ENCODE data around the gene MSH5. TPM values are rescaled to one million over a fixed set of nuclear protein-coding genes. Genes with fewer than 3 reads are reported as not detected.

Gene MSH5
- polyA plus RNA-seq, 1 donor from 2014 or later: 7.8 TPM

- H3K9ac ChIP-seq (ENCODE audit: low read length): no peak overlapping the region
- H3K79me2 ChIP-seq (replicated peaks; ENCODE audit: insufficient read depth, low read length): no peaks in the 10 kb centered on the region
- no peaks in the 10 kb centered on the region for H3K9me2 ChIP-seq (ENCODE audit: insufficient read depth, low read length)
- H3K4me2 ChIP-seq (ENCODE audit: low read length): no peak overlapping the region
- no peaks in the 10 kb centered on the region for H4K20me1 ChIP-seq (ENCODE audit: insufficient read depth)
- no peaks in the 10 kb centered on the region for H3K27me3 ChIP-seq (ENCODE audit: insufficient read depth, low read depth, low read length)
- H3K27ac ChIP-seq (ENCODE audit: low read length): no peak overlapping the region
- no peak overlapping the region for H2AFZ ChIP-seq (ENCODE audit: low read depth, low read length)
- TF ChIP-seq EZH2 (IDR thresholded peaks at IDR 0.05; ENCODE audit: borderline replicate concordance, insufficient read depth, low read length, poor library complexity, severe bottlenecking) (no peak), CTCF (IDR thresholded peaks at IDR 0.05; ENCODE audit: poor library complexity, severe bottlenecking) (no peak), SMC3 (conservative IDR thresholded peaks at IDR 0.05; ENCODE audit: poor library complexity) (no peak), POLR2AphosphoS5 (IDR thresholded peaks at IDR 0.05) (no peak), MXI1 (conservative IDR thresholded peaks at IDR 0.05; ENCODE audit: poor library complexity, severe bottlenecking) (no peak), TAF1 (IDR thresholded peaks at IDR 0.05; ENCODE audit: low read depth) (no peak), EP300 (conservative IDR thresholded peaks at IDR 0.05; ENCODE audit: poor library complexity, severe bottlenecking) (no peak), REST (IDR thresholded peaks at IDR 0.05; ENCODE audit: borderline replicate concordance) (no peak)
- no peaks in the 10 kb centered on the region for H3K36me3 ChIP-seq (ENCODE audit: insufficient read depth, low read length)
- no peaks in the 10 kb centered on the region for H3K9me3 ChIP-seq (ENCODE audit: low read length)
- no peaks in the 10 kb centered on the region for H3F3A ChIP-seq (ENCODE audit: insufficient read depth, low read length, poor library complexity, severe bottlenecking)
- no peak overlapping the region for H3K4me3 ChIP-seq (ENCODE audit: low read length)
These were observed 24.4 kb downstream of the MSH5 start for GRCh38 chr6:31764198-31764597.

DNA sequence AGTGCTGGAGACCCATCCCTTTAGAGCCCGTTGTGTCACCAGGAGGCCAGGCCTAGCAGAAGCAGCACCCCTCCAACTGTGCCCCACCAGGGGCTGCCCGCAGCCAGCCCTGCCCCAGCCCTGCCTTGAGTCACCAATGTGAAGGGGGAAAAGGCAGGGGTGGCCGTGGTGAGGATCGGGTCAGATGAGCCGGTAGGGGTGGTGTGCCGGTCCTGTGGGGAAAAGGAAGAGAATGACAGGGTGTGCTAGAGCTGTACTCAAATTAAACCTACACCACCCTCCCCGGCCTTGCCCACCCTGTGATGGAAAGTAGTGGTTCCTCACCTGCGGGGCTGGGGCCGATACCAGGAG is 25.7 kb downstream of the MSH5 start:
- TF ChIP-seq TAF1 (IDR thresholded peaks at IDR 0.05; ENCODE audit: low read depth) (no peak), CTCF (IDR thresholded peaks at IDR 0.05; ENCODE audit: poor library complexity, severe bottlenecking) (no peak), MXI1 (conservative IDR thresholded peaks at IDR 0.05; ENCODE audit: poor library complexity, severe bottlenecking) (no peak), POLR2AphosphoS5 (IDR thresholded peaks at IDR 0.05) (no peak)
- no peaks in the 10 kb centered on the region for H3K27me3 ChIP-seq (ENCODE audit: insufficient read depth, low read depth, low read length)
- H3K27ac ChIP-seq (ENCODE audit: low read length): no peak overlapping the region
- no peaks in the 10 kb centered on the region for H4K20me1 ChIP-seq (ENCODE audit: insufficient read depth)
- H2AFZ ChIP-seq (ENCODE audit: low read depth, low read length): no peak overlapping the region
- H3F3A ChIP-seq (ENCODE audit: insufficient read depth, low read length, poor library complexity, severe bottlenecking): no peaks in the 10 kb centered on the region
- H3K79me2 ChIP-seq (replicated peaks; ENCODE audit: insufficient read depth, low read length): no peaks in the 10 kb centered on the region
- H3K9ac ChIP-seq (ENCODE audit: low read length): no peak overlapping the region
- no peaks in the 10 kb centered on the region for H3K36me3 ChIP-seq (ENCODE audit: insufficient read depth, low read length)
- H3K4me2 ChIP-seq (ENCODE audit: low read length): no peak overlapping the region
- H3K9me3 ChIP-seq (ENCODE audit: low read length): no peaks in the 10 kb centered on the region
- no peaks in the 10 kb centered on the region for H3K9me2 ChIP-seq (ENCODE audit: insufficient read depth, low read length)
- H3K4me3 ChIP-seq (ENCODE audit: low read length): no peak overlapping the region

All from neural cell (in vitro differentiated cells).